ENCODE data around the gene SAG.
"Not testable (repeated sequence)": the region's sequence is repeated elsewhere in the genome, so short reads cannot be mapped to it uniquely, and the experiment has no call there.

Gene SAG

GRCh38 chr2:233332125-233332524 lies 24.5 kb downstream of the SAG start:
- DNase-seq (ENCODE audit: low spot score), result no peak

- no peak for DNase-seq (ENCODE audit: low spot score)
Observed at GRCh38 chr2:233334915-233335314, 27.3 kb downstream of the SAG start.

- not testable (repeated sequence) for DNase-seq (ENCODE audit: low spot score)
Observed at GRCh38 chr2:233336091-233336490, 28.5 kb downstream of the SAG start.

GRCh38 chr2:233336541-233336940 lies 28.9 kb downstream of the SAG start:
- no peak for DNase-seq (ENCODE audit: low spot score)

GRCh38 chr2:233338046-233338445 lies 30.4 kb downstream of the SAG start:
- no peak for DNase-seq (ENCODE audit: low spot score)

GRCh38 chr2:233338812-233339368 lies 31.3 kb downstream of the SAG start:
- no peak for DNase-seq (ENCODE audit: low spot score)

GRCh38 chr2:233339427-233339826 lies 31.8 kb downstream of the SAG start:
- no peak for DNase-seq (ENCODE audit: low spot score)

- no peak for DNase-seq (ENCODE audit: low spot score)
Observed at GRCh38 chr2:233341296-233341695, 33.7 kb downstream of the SAG start.

GRCh38 chr2:233342301-233342700 lies 34.7 kb downstream of the SAG start:
- no peak for DNase-seq (ENCODE audit: low spot score)

GRCh38 chr2:233343171-233343705 lies 35.6 kb downstream of the SAG start:
- DNase-seq (ENCODE audit: low spot score), result no peak

- DNase-seq (ENCODE audit: low spot score), result no peak
Observed at GRCh38 chr2:233346376-233346775, 38.8 kb downstream of the SAG start.

- DNase-seq (ENCODE audit: low spot score), result no peak
Observed at GRCh38 chr2:233346930-233347329, 39.3 kb downstream of the SAG start.

- DNase-seq (ENCODE audit: low spot score), result no peak
Observed at GRCh38 chr2:233349005-233349998, 41.7 kb downstream of the SAG start.

- DNase-seq (ENCODE audit: low spot score), result no peak
Observed at GRCh38 chr2:233350708-233351107, 43.1 kb downstream of the SAG start.

- no peak for DNase-seq (ENCODE audit: low spot score)
Observed at GRCh38 chr2:233351423-233351822, 43.8 kb downstream of the SAG start.

GRCh38 chr2:233352141-233352842 lies 44.7 kb downstream of the SAG start:
- no peak for DNase-seq (ENCODE audit: low spot score)

- no peak for DNase-seq (ENCODE audit: low spot score)
Observed at GRCh38 chr2:233353101-233353768, 45.6 kb downstream of the SAG start.

- peak; percentile 98 for DNase-seq (ENCODE audit: low spot score)
Observed at GRCh38 chr2:233353769-233354499, 46.3 kb downstream of the SAG start, which contains the start of gene DGKD. DGKD (plus strand) TSS chr2:233354494; CDS start chr2:233354519, 25 bp downstream.

GRCh38 chr2:233354500-233354924 lies 46.9 kb downstream of the SAG start:
- no peak for DNase-seq (ENCODE audit: low spot score)

GRCh38 chr2:233354971-233355574 lies 47.5 kb downstream of the SAG start:
- peak; percentile 41 for DNase-seq (ENCODE audit: low spot score)

GRCh38 chr2:233355916-233356315 lies 48.3 kb downstream of the SAG start:
- DNase-seq (ENCODE audit: low spot score), result no peak

All from iPS-NIHi11 (cell line).